ENCODE measurements around the gene LRATD1. TPM values are rescaled to one million over a fixed set of nuclear protein-coding genes. Genes with fewer than 3 reads are reported as not detected.

LRATD1 gene
- not detected for total RNA-seq

DNA sequence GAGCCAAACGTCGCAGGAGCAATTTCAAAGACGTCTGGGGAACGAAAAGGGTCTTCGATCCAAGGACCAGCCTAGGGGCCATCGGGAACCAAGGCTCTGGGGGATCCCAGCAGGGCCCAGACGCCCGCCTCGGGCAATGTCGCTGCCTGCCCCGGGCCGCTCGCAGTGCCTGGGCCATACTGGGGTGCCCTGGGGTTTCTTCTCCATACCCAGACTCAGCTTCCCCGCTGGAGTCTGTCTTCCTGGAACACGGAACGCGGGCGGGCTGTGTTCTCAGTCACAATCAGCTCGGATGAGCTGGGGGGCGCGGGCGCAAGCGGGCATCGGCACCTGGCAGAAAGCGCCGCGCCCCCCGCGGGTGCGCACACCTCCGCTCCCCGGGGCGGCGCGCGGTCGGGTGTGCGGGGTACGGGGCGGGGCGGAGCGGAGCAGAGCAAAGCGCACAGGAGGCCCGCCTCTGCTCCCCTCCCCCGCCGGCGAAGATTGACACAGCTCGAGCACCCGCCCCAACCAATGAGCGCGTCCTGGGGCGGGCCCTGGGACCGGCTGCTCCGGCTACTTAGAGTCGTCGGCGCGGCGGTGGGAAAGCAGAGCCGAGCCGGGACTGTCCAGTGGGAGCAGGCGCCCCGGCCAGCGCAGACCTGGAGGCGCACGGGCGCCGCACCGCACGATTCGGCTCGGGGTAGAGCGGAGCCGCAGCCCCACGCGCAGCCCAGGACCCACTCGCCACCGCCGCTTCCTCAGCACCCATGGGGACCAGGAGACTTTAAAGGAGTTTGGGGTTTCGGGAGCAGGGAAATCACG, at the start of gene LRATD1:
Gene LRATD1, plus strand, starts transcription at position 585 of the 804 bp plus-strand sequence. CDS start 1,263 bp downstream, outside the sequence.
- Mint-ChIP-seq H3K27ac (no peak within 1 kb of the TSS), H3K27me3 (peaks cover 43% of the 10 kb centered on the region), H3K36me3 (ENCODE audit: low read depth) (no peaks in the 10 kb centered on the region), H3K9me3 (ENCODE audit: low read depth) (no peaks in the 10 kb centered on the region), H3K4me1 (peaks cover 5% of the 10 kb centered on the region), H3K4me3 (no peak within 1 kb of the TSS)
- POLR2A ChIA-PET, result no interaction called here
- intact Hi-C loops (cut with DNase I, micrococcal nuclease), result no loop called here
- ATAC-seq (no peak), DNase-seq (peak; percentile 27)
- CTCF ChIA-PET, result no interaction called here

DNA sequence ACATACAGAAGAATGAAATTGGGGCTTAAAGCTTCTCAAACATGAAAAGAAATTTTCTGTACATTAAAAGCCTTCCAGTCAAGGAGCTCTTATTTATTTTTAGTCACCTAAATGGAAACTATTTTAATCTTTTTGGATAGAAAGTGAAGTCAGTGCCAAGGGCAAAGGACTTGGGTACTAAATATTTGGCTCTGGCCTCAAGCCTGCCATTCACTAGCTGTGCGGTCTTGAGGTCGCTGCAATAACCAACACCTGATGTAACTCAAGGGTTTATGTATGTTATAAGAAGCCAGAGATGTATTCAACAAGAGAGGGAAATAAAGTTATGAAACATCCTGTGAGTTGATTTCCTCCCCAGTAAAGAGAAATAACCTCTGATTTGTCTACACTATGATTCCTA, 49.5 kb upstream of the LRATD1 start:
- CTCF ChIA-PET, result no interaction called here
- ATAC-seq (no peak), DNase-seq (no peak)
- H3K27me3 Mint-ChIP-seq, result no peaks in the 10 kb centered on the region
- no peak overlapping the region for H3K27ac Mint-ChIP-seq
- POLR2A ChIA-PET, result no interaction called here
- H3K9me3 Mint-ChIP-seq (ENCODE audit: low read depth), result no peaks in the 10 kb centered on the region
- no peaks in the 10 kb centered on the region for H3K36me3 Mint-ChIP-seq (ENCODE audit: low read depth)
- H3K4me1 Mint-ChIP-seq, result no peaks in the 10 kb centered on the region
- no peak overlapping the region for H3K4me3 Mint-ChIP-seq
- intact Hi-C loops (cut with DNase I, micrococcal nuclease), result loop anchor here in 1 of 2 experiments (2.0 kb wide), 1 partner anchor 68 kb away; no protein-coding TSS in a partner anchor

GRCh38 chr2:14583802-14584201, 48.7 kb upstream of the LRATD1 start:
- Mint-ChIP-seq H3K27me3 (no peaks in the 10 kb centered on the region), H3K9me3 (ENCODE audit: low read depth) (no peaks in the 10 kb centered on the region), H3K4me3 (no peak overlapping the region), H3K4me1 (no peaks in the 10 kb centered on the region), H3K36me3 (ENCODE audit: low read depth) (no peaks in the 10 kb centered on the region), H3K27ac (no peak overlapping the region)
- CTCF ChIA-PET, result no interaction called here
- intact Hi-C loops (cut with DNase I, micrococcal nuclease), result loop anchor here in 1 of 2 experiments (2.0 kb wide), 1 partner anchor 67 kb away; no protein-coding TSS in a partner anchor
- ATAC-seq (no peak), DNase-seq (no peak)
- POLR2A ChIA-PET, result interaction anchor here (0.5 kb wide), 1 partner anchor 70 kb away, joined by 3 read pairs; no protein-coding TSS in a partner anchor

DNA sequence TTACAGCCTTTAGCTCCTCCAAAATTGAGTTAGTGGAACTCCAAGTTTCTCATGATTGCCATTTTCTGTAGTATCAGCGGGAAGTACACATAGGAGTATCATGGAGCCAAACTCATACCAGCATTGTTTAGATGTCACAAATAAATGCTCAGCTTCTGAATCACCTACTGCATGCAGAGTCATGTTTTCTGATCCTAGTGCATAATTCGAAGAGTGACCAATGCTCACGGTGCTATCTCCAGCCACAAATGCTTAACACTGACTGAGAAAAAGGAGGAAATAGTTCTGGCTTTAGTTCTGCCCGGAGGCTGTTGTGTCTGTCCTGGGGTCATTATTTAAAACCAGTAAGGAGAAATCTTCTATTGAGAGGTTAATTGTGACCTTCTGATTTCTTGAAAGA, 45.4 kb upstream of the LRATD1 start:
- ChIA-PET CTCF (no interaction called here), POLR2A (no interaction called here)
- Mint-ChIP-seq H3K27ac (no peak overlapping the region), H3K36me3 (ENCODE audit: low read depth) (no peaks in the 10 kb centered on the region), H3K27me3 (no peaks in the 10 kb centered on the region), H3K4me1 (no peaks in the 10 kb centered on the region), H3K4me3 (no peak overlapping the region), H3K9me3 (ENCODE audit: low read depth) (no peaks in the 10 kb centered on the region)
- intact Hi-C loops (cut with DNase I, micrococcal nuclease), result no loop called here
- ATAC-seq (no peak), DNase-seq (no peak)

DNA sequence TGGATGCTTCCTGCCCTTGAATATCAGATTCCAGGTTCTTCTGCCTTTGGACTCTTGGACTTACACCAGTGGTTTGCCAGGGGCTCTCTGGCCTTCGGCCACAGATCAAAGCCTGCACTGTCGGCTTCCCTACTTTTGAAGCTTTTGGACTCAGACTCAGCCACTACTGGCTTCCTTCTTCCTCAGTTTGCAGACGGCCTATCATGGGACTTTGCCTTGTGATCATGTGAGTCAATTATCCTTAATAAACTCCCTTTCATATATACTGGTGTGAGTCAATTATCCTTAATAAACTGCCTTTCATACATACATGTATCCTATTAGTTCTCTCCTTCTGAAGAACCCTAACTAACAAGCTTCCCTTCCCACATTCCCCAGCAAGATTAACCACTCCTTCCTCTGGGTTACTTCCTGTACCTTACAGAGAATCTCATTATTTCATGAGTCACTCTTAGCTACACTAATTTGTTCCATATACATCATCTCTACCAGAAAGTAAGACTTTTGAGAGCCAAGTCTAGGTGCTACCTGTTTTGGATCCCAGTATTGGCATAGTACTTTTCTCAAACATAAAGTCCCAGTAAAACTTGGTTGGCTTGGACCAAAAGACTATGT, 31.3 kb upstream of the LRATD1 start:
- H3K4me1 Mint-ChIP-seq, result no peaks in the 10 kb centered on the region
- ChIA-PET CTCF (no interaction called here), POLR2A (no interaction called here)
- no peaks in the 10 kb centered on the region for H3K9me3 Mint-ChIP-seq (ENCODE audit: low read depth)
- ATAC-seq (no peak), DNase-seq (no peak)
- intact Hi-C loops (cut with DNase I, micrococcal nuclease), result no loop called here
- H3K36me3 Mint-ChIP-seq (ENCODE audit: low read depth), result no peaks in the 10 kb centered on the region
- peaks cover 2% of the 10 kb centered on the region for H3K27me3 Mint-ChIP-seq
- H3K27ac Mint-ChIP-seq, result no peak overlapping the region
- H3K4me3 Mint-ChIP-seq, result no peak overlapping the region

GRCh38 chr2:14602309-14602708, 30.2 kb upstream of the LRATD1 start:
- H3K36me3 Mint-ChIP-seq (ENCODE audit: low read depth), result no peaks in the 10 kb centered on the region
- CTCF ChIA-PET, result no interaction called here
- no peak overlapping the region for H3K27ac Mint-ChIP-seq
- H3K27me3 Mint-ChIP-seq, result peaks cover 5% of the 10 kb centered on the region
- H3K9me3 Mint-ChIP-seq (ENCODE audit: low read depth), result no peaks in the 10 kb centered on the region
- ATAC-seq, result no peak
- intact Hi-C loops (cut with DNase I, micrococcal nuclease), result no loop called here
- no peak for DNase-seq
- POLR2A ChIA-PET, result no interaction called here
- H3K4me3 Mint-ChIP-seq, result no peak overlapping the region
- H3K4me1 Mint-ChIP-seq, result no peaks in the 10 kb centered on the region

- Mint-ChIP-seq H3K27me3 (peaks cover 5% of the 10 kb centered on the region), H3K4me1 (no peaks in the 10 kb centered on the region), H3K27ac (no peak overlapping the region), H3K36me3 (ENCODE audit: low read depth) (no peaks in the 10 kb centered on the region), H3K9me3 (ENCODE audit: low read depth) (no peaks in the 10 kb centered on the region), H3K4me3 (no peak overlapping the region)
- POLR2A ChIA-PET, result no interaction called here
- CTCF ChIA-PET, result interaction anchor here (0.9 kb wide), 1 partner anchor 1235 kb away, joined by 3 read pairs; no protein-coding TSS in a partner anchor
- intact Hi-C loops (cut with DNase I, micrococcal nuclease), result no loop called here
- no peak for DNase-seq
- ATAC-seq, result no peak
Measured at GRCh38 chr2:14603676-14604075, 28.8 kb upstream of the LRATD1 start.

DNA sequence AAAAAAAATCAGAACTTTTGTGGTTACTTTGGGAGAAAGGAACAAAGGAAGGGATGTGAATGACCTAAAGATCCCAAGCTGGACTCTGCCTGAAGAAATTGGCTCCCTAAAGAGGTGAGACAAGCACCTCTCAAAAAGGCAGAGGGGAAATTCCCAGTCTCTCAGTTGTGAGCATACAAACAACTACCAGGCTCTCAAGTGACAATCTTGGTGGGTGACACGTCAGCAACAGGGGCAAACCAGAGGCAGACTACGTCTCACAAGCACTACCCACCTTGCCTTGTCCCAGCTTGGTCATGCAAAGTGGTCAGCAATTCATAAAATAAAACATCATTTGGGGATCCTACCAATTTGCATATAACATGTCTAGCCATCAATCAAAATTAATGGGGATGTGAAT, 24.3 kb upstream of the LRATD1 start:
- intact Hi-C loops (cut with DNase I, micrococcal nuclease), result no loop called here
- no peak for ATAC-seq
- H3K36me3 Mint-ChIP-seq (ENCODE audit: low read depth), result no peaks in the 10 kb centered on the region
- DNase-seq, result no peak
- H3K27ac Mint-ChIP-seq, result no peak overlapping the region
- H3K4me3 Mint-ChIP-seq, result no peak overlapping the region
- CTCF ChIA-PET, result no interaction called here
- H3K27me3 Mint-ChIP-seq, result peaks cover 3% of the 10 kb centered on the region
- H3K9me3 Mint-ChIP-seq (ENCODE audit: low read depth), result no peaks in the 10 kb centered on the region
- POLR2A ChIA-PET, result no interaction called here
- H3K4me1 Mint-ChIP-seq, result no peaks in the 10 kb centered on the region

DNA sequence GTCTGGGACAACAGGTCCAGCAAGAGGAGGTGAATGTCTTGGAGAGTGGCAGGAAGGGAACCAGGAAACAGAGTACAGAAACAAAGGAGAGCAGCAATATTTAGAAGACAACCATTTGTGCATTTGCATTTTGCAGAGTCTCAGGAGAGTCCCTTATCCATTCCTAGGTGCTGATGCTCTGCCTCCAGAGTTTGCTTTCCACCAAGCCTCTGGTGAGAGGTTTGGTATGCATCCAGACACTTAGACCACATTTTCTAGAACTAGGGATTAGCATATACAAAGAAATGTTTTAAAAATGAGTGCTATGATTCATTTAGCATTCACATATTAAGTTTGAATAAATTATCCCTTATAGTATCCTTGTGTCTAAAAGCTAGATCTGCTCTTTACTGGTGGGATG, 18.5 kb upstream of the LRATD1 start:
- H3K4me3 Mint-ChIP-seq, result no peak overlapping the region
- H3K36me3 Mint-ChIP-seq (ENCODE audit: low read depth), result no peaks in the 10 kb centered on the region
- no peaks in the 10 kb centered on the region for H3K4me1 Mint-ChIP-seq
- no peaks in the 10 kb centered on the region for H3K9me3 Mint-ChIP-seq (ENCODE audit: low read depth)
- H3K27me3 Mint-ChIP-seq, result no peaks in the 10 kb centered on the region
- CTCF ChIA-PET, result no interaction called here
- no peak overlapping the region for H3K27ac Mint-ChIP-seq
- ATAC-seq, result no peak
- intact Hi-C loops (cut with DNase I, micrococcal nuclease), result no loop called here
- POLR2A ChIA-PET, result no interaction called here
- no peak for DNase-seq

DNA sequence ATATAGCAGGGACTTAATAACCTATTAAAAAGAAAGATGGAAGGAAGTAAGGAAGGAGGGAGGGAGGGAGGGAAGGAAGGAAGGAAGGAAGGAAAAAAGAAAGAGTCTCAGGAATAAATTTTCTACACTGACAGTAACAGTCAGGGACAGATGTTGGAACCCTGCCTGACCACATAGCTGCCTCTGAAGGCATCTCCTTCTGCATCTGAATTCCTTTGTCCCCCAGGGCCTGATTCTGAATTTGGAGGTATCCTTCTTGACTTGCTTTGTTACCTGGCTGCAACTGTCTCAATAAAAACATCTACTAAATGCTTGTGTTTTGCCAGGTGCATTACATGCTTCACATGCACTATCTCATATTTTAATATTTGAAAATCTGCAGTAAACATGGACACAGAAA, 17.4 kb upstream of the LRATD1 start:
- ATAC-seq (no peak), DNase-seq (no peak)
- H3K4me1 Mint-ChIP-seq, result no peaks in the 10 kb centered on the region
- intact Hi-C loops (cut with DNase I, micrococcal nuclease), result no loop called here
- no peak overlapping the region for H3K4me3 Mint-ChIP-seq
- H3K27ac Mint-ChIP-seq, result no peak overlapping the region
- H3K27me3 Mint-ChIP-seq, result no peaks in the 10 kb centered on the region
- H3K9me3 Mint-ChIP-seq (ENCODE audit: low read depth), result no peaks in the 10 kb centered on the region
- POLR2A ChIA-PET, result no interaction called here
- CTCF ChIA-PET, result interaction anchor here (0.6 kb wide), 1 partner anchor 26 kb away, joined by 4 read pairs; no protein-coding TSS in a partner anchor
- no peaks in the 10 kb centered on the region for H3K36me3 Mint-ChIP-seq (ENCODE audit: low read depth)

- no peaks in the 10 kb centered on the region for H3K27me3 Mint-ChIP-seq
- no peaks in the 10 kb centered on the region for H3K9me3 Mint-ChIP-seq (ENCODE audit: low read depth)
- H3K4me1 Mint-ChIP-seq, result no peaks in the 10 kb centered on the region
- ChIA-PET POLR2A (no interaction called here), CTCF (interaction anchor here (0.6 kb wide), 1 partner anchor 26 kb away, joined by 4 read pairs; no protein-coding TSS in a partner anchor)
- H3K36me3 Mint-ChIP-seq (ENCODE audit: low read depth), result no peaks in the 10 kb centered on the region
- no peak for ATAC-seq
- H3K27ac Mint-ChIP-seq, result no peak overlapping the region
- intact Hi-C loops (cut with DNase I, micrococcal nuclease), result no loop called here
- no peak overlapping the region for H3K4me3 Mint-ChIP-seq
- no peak for DNase-seq
Measured at GRCh38 chr2:14615760-14616159, 16.8 kb upstream of the LRATD1 start.

DNA sequence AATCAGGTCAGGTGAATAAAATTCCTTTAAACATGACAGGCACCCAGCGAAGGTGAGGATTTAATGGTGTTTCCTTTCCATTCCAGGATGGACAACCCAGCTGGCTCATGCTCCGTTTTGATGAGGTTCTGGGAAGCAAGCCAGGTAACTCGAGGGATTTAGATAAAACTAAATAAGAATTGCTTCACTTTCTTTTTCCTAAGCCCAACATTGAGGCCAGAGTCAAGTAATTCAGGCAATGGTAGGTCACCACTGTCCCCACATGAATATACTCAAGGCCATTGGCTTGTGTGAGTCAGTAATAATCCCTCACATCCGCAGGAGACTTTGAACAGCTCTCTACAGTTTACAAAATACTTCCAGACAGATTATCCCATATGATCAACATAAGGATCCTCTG, 16.2 kb upstream of the LRATD1 start:
- Mint-ChIP-seq H3K4me1 (no peaks in the 10 kb centered on the region), H3K27me3 (peaks cover under 1% of the 10 kb centered on the region), H3K9me3 (ENCODE audit: low read depth) (no peaks in the 10 kb centered on the region), H3K36me3 (ENCODE audit: low read depth) (no peaks in the 10 kb centered on the region), H3K4me3 (no peak overlapping the region), H3K27ac (no peak overlapping the region)
- DNase-seq (no peak), ATAC-seq (no peak)
- intact Hi-C loops (cut with DNase I, micrococcal nuclease), result no loop called here
- POLR2A ChIA-PET, result no interaction called here
- CTCF ChIA-PET, result no interaction called here

Data from activated CD4-positive, alpha-beta T cell treated with anti-CD3 and anti-CD28 coated beads for 36 hours (primary cell).